ENCODE data around the gene HDHD3.
"Not testable (repeated sequence)": the region's sequence is repeated elsewhere in the genome, so short reads cannot be mapped to it uniquely, and the experiment has no call there.

Gene HDHD3

GRCh38 chr9:113387560-113388230 lies 10.9 kb upstream of the HDHD3 start:
- H3K27ac ChIP-seq, result peak overlapping the region; percentile 71

GRCh38 chr9:113386571-113387393 lies 10.0 kb upstream of the HDHD3 start:
- no peak for TF ChIP-seq CTCF (conservative IDR thresholded peaks at IDR 0.05)
- H3K27ac ChIP-seq, result peak overlapping the region; percentile 71

More at GRCh38 chr9:113387560-113388230, 10.9 kb upstream of the HDHD3 start:
- TF ChIP-seq CTCF (conservative IDR thresholded peaks at IDR 0.05), result no peak

GRCh38 chr9:113381909-113382411 lies 5.2 kb upstream of the HDHD3 start:
- TF ChIP-seq CTCF (conservative IDR thresholded peaks at IDR 0.05), result no peak
- peak overlapping the region; percentile 77 for H3K27ac ChIP-seq

- peak overlapping the region; percentile 77 for H3K27ac ChIP-seq
These were observed 4.7 kb upstream of the HDHD3 start for GRCh38 chr9:113381441-113381840.

- no peak for TF ChIP-seq CTCF (conservative IDR thresholded peaks at IDR 0.05)
- H3K27ac ChIP-seq, result peak overlapping the region; percentile 77; the same call in 1 of the 2 replicates
These were observed 4.1 kb upstream of the HDHD3 start for GRCh38 chr9:113380869-113381378.

GRCh38 chr9:113379829-113380210 lies 3.0 kb upstream of the HDHD3 start:
- H3K27ac ChIP-seq, result not testable (repeated sequence)

- H3K27ac ChIP-seq, result not testable (repeated sequence)
These were observed 2.5 kb upstream of the HDHD3 start for GRCh38 chr9:113379094-113379828.

GRCh38 chr9:113375057-113376023 lies 1.4 kb downstream of the HDHD3 start:
- H3K27ac ChIP-seq, result peak overlapping the region; percentile 86; the same call in 1 of the 2 replicates
- no peak for TF ChIP-seq CTCF (conservative IDR thresholded peaks at IDR 0.05)

All from VCaP (cell line).